OCI-LY3 (cell line): ENCODE measurements around the gene HOXC6.

Experiments
- H2AFZ ChIP-seq: fragments of 200-600, 300-600 bp; shearing (Covaris generic); 2 replicates; pipeline ENCODE4 v1.6.0; 2014; ENCODE audit warnings: antibody characterized with exemption, low read depth, low read length
- H3K27ac ChIP-seq: fragments of 200-600, 300-600 bp; sonication (generic); 2 replicates; pipeline ENCODE4 v1.5.1; 2014; ENCODE audit warnings: mild to moderate bottlenecking, low read length, moderate library complexity, mixed read lengths
- H3K27me3 ChIP-seq: fragments of 200-600, 300-600 bp; sonication (generic); 2 replicates; pipeline ENCODE4 v1.6.1; 2014; ENCODE audit warnings: low read depth, low read length, mixed read lengths
- H3K36me3 ChIP-seq: fragments of 200-600, 300-600 bp; sonication (generic); replicated peaks from 2 replicates; pipeline ENCODE3; 2014; ENCODE audit warnings: low read depth, low read length, mixed read lengths
- H3K4me1 ChIP-seq: fragments of 300-600, 200-600 bp; sonication (generic); 2 replicates; pipeline ENCODE4 v1.6.1; 2014; ENCODE audit warnings: low read length, mixed read lengths
- H3K4me2 ChIP-seq: fragments of 200-600, 300-600 bp; sonication (generic); 2 replicates; pipeline ENCODE4 v1.6.1; 2014; ENCODE audit warnings: low read length, mixed read lengths
- H3K4me3 ChIP-seq: fragments of 300-600, 200-600 bp; sonication (generic); 2 replicates; pipeline ENCODE4 v1.5.1; 2014; ENCODE audit warnings: antibody characterized with exemption, mild to moderate bottlenecking, low read length, moderate library complexity
- H3K79me2 ChIP-seq: fragments of 300-600, 200-600 bp; shearing (Covaris generic); 2 replicates; pipeline ENCODE4 v1.6.1; 2014; ENCODE audit warnings: mild to moderate bottlenecking, low read length, mixed read lengths
- H3K9ac ChIP-seq: fragments of 300-600, 200-600 bp; shearing (Covaris generic); 2 replicates; pipeline ENCODE4 v1.6.0; 2014; ENCODE audit warnings: mild to moderate bottlenecking, low read length, moderate library complexity
- H3K9me3 ChIP-seq: fragments of 200-600, 300-600 bp; shearing (Covaris generic); 2 replicates; pipeline ENCODE4 v1.6.1; 2014; ENCODE audit warnings: low read length, mixed read lengths; ENCODE audit not compliant: insufficient read depth
- H4K20me1 ChIP-seq: fragments of 200-600, 300-600 bp; sonication (generic); 2 replicates; pipeline ENCODE4 v1.6.1; 2016; ENCODE audit warnings: low read length, mixed read lengths; ENCODE audit not compliant: insufficient read depth
- CTCF ChIP-seq: fragments of 200-600, 300-600 bp; sonication (generic); IDR thresholded peaks from 2 replicates; pipeline ENCODE4 v1.5.1; 2014; ENCODE audit warnings: antibody characterized with exemption, low read length, low read depth
- EZH2phosphoT487 ChIP-seq: fragments of 200-600 bp; shearing (Covaris generic); IDR thresholded peaks from 2 replicates; pipeline ENCODE4 v1.6.1; 2018; ENCODE audit warnings: antibody characterized with exemption, mixed run types, low read depth

HOXC6 gene

GRCh38 chr12:54051026-54051842 lies 23.0 kb downstream of the HOXC6 start:
- Histone ChIP-seq H3K4me2 (no peak overlapping the region), H3K4me3 (no peak overlapping the region), H3K79me2 (peaks cover 21% of the 10 kb centered on the region), H3K27ac (no peak overlapping the region), H4K20me1 (no peaks in the 10 kb centered on the region), H3K27me3 (no peaks in the 10 kb centered on the region), H3K9me3 (no peaks in the 10 kb centered on the region), H3K36me3 (peaks cover 9% of the 10 kb centered on the region), H2AFZ (no peak overlapping the region), H3K4me1 (peaks cover 26% of the 10 kb centered on the region), H3K9ac (no peak overlapping the region)
- TF ChIP-seq EZH2phosphoT487 (no peak), CTCF (no peak)

DNA sequence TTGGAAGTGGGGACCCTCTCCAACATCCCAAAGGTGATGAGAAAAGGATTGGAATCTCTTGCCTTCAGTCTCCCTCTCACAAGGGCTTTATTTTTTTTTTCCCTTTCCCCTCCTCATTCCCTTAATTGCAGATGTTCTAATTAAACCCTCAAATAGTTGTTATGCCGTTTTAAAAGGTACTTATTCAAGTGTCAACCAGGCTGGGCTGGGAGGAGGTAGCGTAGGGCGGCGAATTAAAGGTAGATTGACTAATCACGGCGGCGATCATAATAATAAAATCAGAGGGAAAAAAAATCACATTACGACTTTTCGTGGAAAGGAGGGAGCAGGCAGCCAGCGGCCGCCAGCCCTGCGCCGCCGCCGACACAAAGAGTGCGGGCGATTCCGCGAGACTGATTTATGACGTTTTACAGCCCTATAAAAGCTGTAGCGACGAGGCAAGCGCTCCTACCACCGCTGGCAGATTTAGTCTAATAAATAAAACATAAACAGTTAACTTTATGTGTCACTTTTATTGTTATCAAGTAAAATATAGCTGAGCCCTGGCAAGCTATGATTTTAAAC lies 23.7 kb downstream of the HOXC6 start:
- Histone ChIP-seq H2AFZ (no peak overlapping the region), H3K4me2 (no peak overlapping the region), H3K79me2 (peaks cover 21% of the 10 kb centered on the region), H3K27me3 (no peaks in the 10 kb centered on the region), H3K36me3 (peaks cover 11% of the 10 kb centered on the region), H3K27ac (no peak overlapping the region), H3K4me3 (no peak overlapping the region), H4K20me1 (no peaks in the 10 kb centered on the region), H3K4me1 (peaks cover 26% of the 10 kb centered on the region), H3K9ac (0 out of 2 replicates have a peak overlapping the region, but pooled peaks have one; percentile 100), H3K9me3 (no peaks in the 10 kb centered on the region)
- TF ChIP-seq CTCF (no peak), EZH2phosphoT487 (no peak)

GRCh38 chr12:54052438-54053002 lies 24.3 kb downstream of the HOXC6 start:
- Histone ChIP-seq H3K4me2 (peak overlapping the region; percentile 71), H3K4me3 (peak overlapping the region; percentile 92)

More at GRCh38 chr12:54052438-54053002, 24.3 kb downstream of the HOXC6 start:
- Histone ChIP-seq H2AFZ (no peak overlapping the region; the same call in 1 of the 2 replicates), H3K4me1 (peaks cover 26% of the 10 kb centered on the region), H3K79me2 (peaks cover 21% of the 10 kb centered on the region), H3K36me3 (peaks cover 11% of the 10 kb centered on the region), H3K27me3 (no peaks in the 10 kb centered on the region), H3K9ac (peak overlapping the region; percentile 100), H3K27ac (peak overlapping the region; percentile 89), H3K9me3 (no peaks in the 10 kb centered on the region), H4K20me1 (no peaks in the 10 kb centered on the region)
- TF ChIP-seq EZH2phosphoT487 (no peak), CTCF (no peak)
